ENCODE measurements around the gene MAPK8.

The MAPK8 gene

DNA sequence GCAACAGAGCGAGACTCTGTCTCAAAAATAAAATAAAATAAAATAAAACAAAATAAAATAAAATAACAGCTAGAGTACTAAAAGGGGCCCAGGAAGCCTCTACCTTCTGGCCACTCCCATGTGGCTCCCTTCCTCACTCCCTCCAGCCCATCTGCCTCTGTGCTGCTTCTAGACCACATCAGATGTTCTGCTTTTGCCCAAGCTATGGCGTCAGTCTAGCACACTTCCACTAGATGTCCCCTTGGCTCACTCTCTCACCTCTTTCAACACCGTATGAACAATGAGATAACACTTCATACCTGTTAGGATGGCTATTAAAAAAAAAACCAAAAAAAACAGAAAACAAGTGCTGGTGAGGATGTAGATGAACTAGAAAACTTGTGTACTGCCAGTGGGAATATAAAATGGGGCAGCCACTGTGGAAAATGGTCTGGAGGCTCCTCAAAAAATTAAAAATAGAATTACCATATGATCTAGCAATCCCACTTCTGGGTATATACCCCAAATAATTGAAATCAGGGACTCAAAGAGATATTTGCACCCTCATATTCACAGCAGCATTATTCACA, 166.1 kb downstream of the MAPK8 start:
- DNase-seq: no peak

DNA sequence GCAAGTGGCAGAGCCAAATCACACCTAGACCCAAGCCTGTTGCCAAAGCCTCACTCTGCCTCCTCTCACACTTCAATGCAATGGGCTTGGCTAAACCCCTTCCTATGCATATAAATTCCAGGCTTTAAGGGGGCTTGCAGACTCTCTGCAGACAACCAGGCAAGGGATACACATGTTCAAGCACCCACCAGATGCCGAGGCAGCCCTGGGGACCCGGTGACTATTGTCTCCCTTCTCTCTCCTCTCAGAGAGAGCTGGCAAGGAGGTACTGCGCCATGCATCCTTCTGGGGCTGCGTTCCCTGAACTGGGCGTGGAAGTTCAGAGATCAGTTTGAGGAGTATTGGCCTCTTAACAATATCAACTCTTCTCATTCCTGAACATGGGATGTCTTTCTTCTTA, 167.2 kb downstream of the MAPK8 start:
- no peak for DNase-seq

GRCh38 chr10:48474765-48475365, 168.4 kb downstream of the MAPK8 start:
- no peak for DNase-seq

- DNase-seq: no peak
Measured at GRCh38 chr10:48475943-48476278, 169.4 kb downstream of the MAPK8 start.

DNA sequence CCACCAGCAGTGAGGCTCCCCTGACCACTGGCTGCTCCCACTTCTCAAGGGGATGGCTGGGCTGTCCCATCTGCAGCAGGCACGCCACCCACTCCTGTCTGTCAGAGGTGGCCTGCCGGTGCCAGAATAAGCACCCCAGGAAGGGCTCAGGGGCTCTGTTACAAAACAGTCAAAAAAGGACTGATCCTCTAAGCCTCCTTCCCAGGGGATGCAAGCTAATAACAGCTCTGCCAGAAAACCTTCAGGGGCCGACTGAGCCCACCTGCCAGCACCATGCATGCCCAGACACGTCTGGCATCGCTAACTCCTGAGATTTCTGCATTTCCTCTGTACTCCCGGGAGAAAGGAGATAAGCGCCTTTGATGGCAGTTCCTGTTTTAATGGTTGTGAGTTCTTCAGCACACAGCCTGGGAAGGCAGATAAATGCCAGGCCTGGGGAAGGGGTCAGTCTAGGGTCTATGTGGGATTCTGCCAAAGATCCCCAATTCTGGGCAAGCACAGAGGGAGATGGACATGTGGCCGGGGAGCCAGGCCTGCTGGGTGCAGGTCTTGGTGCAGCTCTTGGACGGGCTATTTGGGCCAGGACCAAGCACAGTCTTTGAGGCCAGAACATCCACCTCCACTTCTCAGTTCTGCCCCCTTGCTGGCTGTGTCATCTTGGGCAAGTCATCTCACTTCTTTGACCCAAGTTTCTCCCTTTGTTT, 170.0 kb downstream of the MAPK8 start:
- no peak for DNase-seq

DNA sequence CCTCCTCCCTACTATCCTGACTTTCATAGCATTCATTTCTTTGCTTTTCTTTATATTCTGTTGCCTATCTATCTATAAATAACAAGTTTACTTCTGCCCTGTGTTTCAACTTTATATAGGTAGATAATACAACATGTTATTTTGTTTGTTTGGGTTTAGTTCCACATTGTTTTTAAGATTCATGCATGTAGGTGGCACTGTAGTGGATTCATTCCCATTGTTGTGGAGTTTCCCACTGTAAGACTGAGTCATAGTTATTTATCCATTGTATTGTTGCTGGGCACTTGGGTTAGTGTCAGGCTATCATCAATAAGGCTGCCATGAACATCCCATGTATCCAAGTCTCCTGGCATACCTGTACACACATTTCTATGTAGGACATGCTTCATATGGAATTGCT, 170.7 kb downstream of the MAPK8 start:
- no peak for DNase-seq

DNA sequence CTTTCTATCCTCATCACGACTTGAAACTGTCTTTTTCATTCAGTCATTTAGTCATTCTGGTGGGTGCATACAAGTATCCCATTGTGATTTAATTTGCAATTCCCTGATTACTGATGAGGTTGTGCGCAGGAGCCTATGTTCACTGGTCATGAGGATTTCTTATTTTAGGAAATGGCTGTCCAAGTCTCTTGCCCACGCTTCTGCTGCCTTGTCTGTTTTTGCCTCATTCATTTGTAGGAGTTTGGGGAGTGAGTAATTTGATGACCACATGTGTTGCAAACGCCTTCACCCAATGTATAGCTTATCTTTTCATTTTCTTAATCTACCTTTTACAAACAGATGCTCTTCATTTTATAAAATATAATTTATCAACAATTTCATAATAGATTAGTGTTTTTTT, 171.1 kb downstream of the MAPK8 start:
- peak in 4 of 58 donors; percentile 18 to 27 (median 24) for DNase-seq

DNA sequence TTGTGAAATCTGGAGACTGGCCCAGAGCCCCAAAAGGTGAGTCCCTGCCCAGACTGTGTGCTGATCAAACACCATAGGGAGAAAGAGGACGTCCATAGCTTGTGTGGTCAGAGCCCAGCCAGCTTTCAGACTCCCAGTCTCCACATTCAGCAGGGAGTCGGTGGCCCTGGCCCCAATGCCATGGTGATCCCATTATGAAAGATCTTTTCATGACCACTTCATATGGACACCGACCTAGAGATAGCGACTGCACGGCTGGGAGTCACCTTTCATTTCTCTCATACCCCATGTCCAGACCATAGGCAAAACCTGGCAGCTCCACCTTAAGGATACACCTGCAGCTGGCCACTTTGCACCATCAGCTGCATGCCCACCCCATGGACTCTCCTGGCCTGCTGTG, 172.0 kb downstream of the MAPK8 start:
- no peak for DNase-seq

DNA sequence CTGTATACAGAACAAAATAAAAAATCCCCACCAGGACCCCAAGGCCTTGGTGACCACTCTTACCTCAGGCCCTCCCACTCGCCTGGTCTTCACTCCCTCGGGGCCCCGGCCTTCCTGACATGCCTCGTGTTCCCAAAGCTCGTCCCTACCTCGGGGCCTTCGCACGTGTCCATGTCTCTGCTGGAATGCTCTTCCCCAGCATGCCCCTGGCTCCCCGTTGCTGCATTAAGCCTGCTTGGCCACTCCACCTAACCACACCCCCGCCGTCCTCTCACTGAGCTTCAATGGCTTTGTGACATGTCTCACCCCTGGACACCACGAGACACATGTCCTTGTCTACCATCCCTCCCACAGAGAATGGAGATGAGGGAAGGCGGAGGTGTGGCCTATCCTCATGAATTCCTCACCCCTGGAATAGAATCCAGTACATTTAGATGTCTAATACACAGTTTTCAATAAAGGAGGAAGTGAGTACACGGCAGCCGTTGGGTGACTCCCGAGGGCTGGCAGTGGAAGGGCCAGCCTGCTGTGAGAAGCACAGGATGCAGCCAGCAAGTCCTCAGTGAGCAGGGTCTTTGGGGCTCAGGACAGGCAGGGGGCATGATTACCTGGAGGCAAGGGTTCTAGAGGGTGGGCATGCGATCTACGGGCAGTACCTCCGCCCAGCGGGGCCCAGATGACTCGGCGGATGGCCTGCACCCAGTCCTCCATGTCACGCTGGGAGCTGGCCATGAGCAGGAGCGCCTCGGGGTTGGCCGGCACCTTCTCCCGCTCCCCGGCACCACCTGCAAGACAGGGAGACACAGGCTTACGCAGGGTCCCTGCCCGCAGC, 172.7 kb downstream of the MAPK8 start:
- no peak for DNase-seq

GRCh38 chr10:48480397-48481374, 174.2 kb downstream of the MAPK8 start:
- peak in 1 of 58 donors; percentile 30 for DNase-seq

GRCh38 chr10:48481385-48481784, 174.9 kb downstream of the MAPK8 start:
- DNase-seq: no peak

DNA sequence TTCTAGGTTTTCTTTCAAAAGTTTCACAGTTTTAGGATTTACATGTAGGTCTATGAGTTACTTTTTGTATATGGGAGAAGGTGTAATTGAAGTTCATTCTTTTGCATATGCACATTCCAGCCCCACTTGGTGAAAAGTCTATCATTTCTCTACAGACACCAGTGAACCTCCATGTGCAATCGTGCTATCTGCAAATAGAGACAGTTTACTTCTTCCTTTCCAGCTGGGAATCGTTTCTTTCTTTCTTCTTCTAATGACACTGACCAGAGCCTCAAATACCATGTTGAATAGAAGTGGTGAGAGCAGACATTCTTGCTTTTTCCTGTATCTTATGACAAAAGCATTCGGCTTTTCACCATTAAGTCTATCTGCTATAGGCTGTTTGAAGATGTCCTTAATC, 175.7 kb downstream of the MAPK8 start:
- DNase-seq: no peak

DNA sequence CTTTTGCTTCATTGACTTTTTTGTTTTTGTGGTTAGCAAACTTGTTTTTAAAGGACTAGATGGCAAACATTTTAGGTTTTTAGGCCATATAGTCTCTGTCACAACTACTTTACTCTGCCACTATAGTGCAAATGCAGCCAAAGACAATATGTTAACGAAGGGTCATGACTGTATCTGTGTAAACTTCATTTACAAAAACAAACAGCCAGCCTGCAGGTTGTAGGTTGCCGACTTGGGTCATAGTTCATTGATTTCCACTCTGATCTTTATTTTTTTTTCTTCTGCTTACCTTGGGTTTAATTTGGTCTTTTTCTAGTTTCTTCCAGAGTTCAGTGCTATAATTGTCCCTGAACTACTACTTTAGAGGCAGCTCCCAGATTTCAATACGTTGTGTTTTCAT, 178.4 kb downstream of the MAPK8 start:
- DNase-seq: no peak

GRCh38 chr10:48485711-48486110, 179.2 kb downstream of the MAPK8 start:
- DNase-seq: no peak

- no peak for DNase-seq
Measured at GRCh38 chr10:48487244-48487643, 180.8 kb downstream of the MAPK8 start.
